NCI-H2227 (cell line): Measurements from ENCODE around the gene FDXACB1.

Experiments
- DNase-seq: peaks from one replicate; lab custom pipeline; 2025; ENCODE audit not compliant: unreplicated experiment; lab: John Stamatoyannopoulos, UW

FDXACB1 gene

GRCh38 chr11:111845276-111846028, 33.5 kb downstream of the FDXACB1 start:
- DNase-seq: no peak

DNA sequence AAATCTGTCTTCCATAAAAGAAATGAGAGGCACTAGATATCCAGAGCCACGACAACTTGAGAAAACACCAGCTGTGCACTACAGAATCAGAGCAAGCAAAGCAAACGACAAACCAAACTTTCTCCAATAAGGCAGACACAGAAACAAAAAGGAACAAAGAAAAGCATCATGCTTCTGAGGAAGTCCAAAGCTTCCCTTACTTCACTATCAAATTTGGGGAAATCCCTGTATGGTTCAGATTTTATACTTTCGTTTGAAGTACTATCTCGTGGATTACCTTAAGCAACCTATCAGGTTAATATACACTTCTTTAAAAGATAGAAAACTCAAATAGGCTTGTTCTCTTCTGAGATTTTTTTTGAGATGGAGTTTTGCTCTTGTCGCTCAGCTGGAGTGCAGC, 35.3 kb downstream of the FDXACB1 start:
- DNase-seq: no peak

DNA sequence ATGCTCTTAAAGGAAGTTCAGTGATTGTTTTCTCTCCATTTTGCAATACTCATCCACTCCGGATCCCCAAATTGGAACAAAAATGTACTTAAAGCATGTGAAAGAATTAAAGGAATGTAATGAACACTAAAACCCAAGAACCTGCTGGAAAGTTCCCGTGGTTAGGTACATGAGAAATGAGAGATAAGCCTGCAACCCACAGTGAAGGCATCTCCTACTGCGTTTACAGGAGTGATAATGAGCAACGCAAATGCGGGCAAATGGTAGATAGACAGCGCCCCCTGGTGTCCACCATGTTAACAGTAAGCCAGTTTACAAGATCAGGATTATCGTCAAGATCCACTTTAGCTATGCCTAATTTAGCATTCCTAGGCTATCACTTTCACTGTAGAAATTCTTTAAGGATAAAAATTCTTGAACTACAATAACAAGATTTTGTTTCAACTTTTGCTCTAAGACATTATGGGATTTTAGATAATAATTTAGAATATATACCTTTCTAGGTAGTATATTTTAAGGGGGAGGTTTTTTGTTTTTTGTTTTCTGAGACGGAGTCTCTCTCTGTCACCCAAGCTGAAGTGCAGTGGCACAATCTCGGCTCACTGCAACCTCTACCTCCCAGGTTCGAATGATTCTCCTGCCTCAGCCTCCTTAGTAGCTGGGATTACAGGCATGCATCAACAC, 37.5 kb downstream of the FDXACB1 start:
- DNase-seq: peak; percentile 74

GRCh38 chr11:111840143-111840542, 38.8 kb downstream of the FDXACB1 start:
- no peak for DNase-seq

GRCh38 chr11:111838054-111838453, 40.9 kb downstream of the FDXACB1 start:
- DNase-seq: no peak

GRCh38 chr11:111837366-111837891, 41.5 kb downstream of the FDXACB1 start:
- no peak for DNase-seq

DNA sequence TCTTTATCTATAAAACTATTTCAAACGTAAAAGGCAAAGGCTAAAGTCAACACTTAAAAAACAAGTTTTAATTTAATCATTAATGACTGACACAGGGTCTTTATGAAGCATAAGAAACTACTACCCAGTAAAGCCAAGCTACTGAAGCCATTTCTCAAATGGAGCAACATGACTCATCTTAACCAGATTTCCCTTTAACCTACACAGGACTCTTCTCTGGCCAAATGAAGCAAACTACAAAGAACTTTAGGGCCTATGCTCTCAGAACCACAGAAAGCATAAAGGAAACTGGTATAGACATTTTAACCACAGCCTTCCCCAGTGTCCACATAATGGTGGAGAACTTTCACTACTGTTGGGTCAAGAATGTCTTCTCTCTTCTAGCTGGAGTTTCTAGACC, 42.2 kb downstream of the FDXACB1 start:
- no peak for DNase-seq

GRCh38 chr11:111836162-111836561, 42.8 kb downstream of the FDXACB1 start:
- DNase-seq: no peak

DNA sequence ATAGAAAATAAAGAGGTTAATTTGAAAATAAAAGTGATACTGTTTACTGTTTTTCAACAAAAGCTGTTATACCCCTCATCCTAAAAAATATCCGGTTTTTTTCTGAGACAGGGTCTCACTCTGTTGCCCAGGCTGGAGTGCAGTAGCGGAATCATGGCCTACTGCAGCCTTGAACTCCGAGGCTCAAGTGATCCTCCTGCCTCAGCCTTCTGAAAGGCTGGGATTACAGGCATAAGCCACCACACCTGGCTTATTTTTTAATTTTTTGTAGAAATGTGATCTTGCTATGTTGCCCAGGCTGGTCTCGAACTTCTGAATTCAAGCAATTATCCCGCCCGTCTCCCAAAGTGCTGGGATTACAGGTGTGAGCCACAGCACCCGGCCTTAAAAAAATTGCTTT, 43.3 kb downstream of the FDXACB1 start:
- DNase-seq: no peak

DNA sequence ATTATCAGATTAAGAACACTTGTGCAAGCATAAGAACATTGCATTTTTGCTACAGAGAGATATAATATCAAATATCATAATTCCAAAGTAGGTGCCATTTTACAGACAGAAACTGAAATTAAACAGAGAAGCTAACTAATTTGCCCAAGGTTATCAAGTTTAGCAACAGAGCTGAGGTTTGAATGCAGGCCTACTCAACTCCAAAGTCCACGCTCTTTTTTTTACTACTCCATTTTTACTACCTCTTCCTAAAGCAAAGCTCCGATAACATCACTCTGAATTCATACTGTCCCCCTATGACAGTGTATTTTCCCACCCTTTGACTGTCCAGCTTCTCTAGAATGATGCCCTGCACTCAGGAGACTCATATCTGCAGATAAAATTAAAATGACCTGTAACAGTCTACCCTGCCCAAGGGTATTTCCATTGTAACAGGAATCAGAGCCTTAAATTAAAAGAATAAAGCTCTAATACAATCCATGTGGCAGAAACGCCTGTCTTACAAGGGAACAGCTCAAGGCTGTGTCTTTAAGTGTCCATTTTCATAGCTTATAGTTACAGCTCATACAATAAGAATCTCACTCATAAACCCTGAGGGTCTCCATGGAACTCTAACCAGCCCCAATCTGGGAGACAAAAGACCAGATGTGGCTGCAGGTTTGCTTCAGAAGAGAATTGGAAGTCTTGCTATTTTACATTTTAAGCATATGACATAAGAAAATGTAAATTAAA, 44.4 kb downstream of the FDXACB1 start:
- DNase-seq: no peak

DNA sequence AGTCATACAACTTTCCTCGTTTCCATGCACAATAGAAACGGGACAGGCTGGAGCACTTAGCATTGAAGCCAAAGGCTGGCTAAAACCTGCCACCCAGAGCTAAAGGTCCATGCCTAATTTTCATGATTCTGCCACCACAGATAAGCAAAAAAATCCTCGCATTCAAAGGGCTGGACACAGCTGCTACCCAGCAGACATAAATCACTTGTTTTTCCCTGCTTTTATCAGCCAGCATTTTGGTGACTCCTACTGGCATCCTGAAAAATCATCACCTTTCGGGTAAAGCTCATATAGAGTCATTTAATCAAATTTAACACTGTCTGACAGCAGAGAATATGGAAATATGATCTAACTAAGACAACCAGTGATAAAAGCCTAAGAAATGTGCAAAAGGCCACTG, 45.4 kb downstream of the FDXACB1 start:
- DNase-seq: peak; percentile 9

DNA sequence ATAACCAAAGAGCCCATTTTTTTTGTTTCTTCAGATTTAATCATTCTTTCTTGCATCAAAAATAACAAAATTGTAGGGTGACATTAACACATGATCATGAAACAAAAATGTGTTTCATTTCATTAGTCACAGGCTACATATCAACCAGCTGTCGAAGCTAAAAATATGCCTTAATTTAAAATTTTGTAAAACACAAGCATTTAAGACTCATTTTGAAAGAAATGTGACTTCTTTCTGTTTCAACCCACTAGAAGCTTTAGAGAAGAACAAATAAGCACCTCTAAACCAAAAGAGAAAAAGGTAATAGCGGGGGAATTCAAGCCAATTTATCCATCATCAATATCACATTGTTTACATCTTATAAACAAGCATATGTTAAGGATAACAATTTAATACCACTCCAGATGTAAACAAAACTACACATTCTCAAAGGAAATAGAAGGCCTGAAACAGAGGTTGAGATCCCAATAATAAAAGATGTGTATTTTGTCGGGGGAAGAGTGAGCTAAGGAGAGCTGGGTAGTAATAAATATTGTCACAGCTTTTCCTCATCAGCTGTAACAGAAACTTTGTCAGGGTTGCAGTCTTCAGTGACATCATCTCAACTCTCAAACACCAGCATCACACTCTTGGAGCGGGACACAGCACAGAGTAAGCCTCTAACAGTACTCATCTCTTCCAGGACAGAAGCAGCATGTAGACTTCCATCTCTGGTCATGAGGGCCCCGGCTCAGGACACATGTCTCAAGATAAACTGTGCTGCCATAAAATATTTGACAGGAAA, 49.6 kb downstream of the FDXACB1 start:
- no peak for DNase-seq

- no peak for DNase-seq
Observed at GRCh38 chr11:111826322-111826950, 52.5 kb downstream of the FDXACB1 start.
